Esophagus squamous epithelium (tissue), 4 donors: Measurements from ENCODE around the gene PCSK5.

Experiments
- POLR2A ChIP-seq, 4 donors: fragments of 450-650 bp; IDR thresholded peaks; one replicate each; pipeline ENCODE4 v1.6.1; 2017; ENCODE audit warnings: antibody characterized with exemption in 4 of 4, mild to moderate bottlenecking in 4 of 4, moderate library complexity in 3 of 4
- TF ChIP-seq, protein P1 (sequence below), 6 experiments: fragments of 450-650 bp in 4 of 6; fragments of 200-600 bp in 2 of 6; sonication (generic) in 2 of 6; IDR thresholded peaks; one replicate each; pipeline ENCODE4 v1.5.1; 2016 to 2019; ENCODE audit warnings: antibody characterized with exemption in 6 of 6, mild to moderate bottlenecking in 4 of 6, moderate library complexity in 4 of 6

DNA sequence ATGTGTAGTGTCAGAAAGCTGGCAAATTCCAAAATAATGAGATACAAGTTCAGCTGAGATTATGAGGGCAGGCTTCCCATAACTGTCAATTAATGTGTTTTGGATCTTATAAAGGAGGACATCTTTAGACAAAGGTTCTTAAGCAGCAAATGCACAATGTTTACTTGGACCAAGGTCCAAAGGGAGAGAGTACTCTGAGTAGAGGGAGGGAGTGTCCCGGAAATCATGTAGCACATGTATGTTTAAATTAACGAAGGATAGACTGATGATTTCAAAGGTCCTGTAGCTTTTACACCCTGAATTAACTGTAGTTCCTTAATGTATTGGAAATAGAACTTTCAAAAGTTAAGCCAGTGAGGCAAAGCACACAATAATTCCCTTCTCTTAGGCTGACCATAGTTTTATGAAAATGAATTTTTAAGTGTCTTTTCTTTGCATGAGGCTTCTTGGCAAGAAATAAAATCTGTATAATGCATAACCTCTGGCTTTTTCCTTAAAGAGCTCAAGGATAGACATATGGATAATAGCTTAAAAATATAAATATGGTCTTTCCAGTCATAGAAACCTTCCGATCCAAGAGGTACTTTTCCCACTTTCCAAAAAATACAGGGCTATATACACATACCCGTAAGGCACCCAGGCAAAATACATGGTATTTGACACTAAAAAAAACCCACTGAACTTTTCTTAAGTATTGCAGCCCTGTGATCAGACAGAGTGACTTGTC, 93.0 kb downstream of the PCSK5 start:
- TF ChIP-seq, protein P1, sequence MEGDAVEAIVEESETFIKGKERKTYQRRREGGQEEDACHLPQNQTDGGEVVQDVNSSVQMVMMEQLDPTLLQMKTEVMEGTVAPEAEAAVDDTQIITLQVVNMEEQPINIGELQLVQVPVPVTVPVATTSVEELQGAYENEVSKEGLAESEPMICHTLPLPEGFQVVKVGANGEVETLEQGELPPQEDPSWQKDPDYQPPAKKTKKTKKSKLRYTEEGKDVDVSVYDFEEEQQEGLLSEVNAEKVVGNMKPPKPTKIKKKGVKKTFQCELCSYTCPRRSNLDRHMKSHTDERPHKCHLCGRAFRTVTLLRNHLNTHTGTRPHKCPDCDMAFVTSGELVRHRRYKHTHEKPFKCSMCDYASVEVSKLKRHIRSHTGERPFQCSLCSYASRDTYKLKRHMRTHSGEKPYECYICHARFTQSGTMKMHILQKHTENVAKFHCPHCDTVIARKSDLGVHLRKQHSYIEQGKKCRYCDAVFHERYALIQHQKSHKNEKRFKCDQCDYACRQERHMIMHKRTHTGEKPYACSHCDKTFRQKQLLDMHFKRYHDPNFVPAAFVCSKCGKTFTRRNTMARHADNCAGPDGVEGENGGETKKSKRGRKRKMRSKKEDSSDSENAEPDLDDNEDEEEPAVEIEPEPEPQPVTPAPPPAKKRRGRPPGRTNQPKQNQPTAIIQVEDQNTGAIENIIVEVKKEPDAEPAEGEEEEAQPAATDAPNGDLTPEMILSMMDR (IDR thresholded peaks at IDR 0.05): no peak
- no peak for TF ChIP-seq POLR2A (IDR thresholded peaks at IDR 0.05)
